Measurements from ENCODE around the gene OTUD3.
"Not testable (repeated sequence)": the region's sequence is repeated elsewhere in the genome, so short reads cannot be mapped to it uniquely, and the experiment has no call there.

The OTUD3 gene

DNA sequence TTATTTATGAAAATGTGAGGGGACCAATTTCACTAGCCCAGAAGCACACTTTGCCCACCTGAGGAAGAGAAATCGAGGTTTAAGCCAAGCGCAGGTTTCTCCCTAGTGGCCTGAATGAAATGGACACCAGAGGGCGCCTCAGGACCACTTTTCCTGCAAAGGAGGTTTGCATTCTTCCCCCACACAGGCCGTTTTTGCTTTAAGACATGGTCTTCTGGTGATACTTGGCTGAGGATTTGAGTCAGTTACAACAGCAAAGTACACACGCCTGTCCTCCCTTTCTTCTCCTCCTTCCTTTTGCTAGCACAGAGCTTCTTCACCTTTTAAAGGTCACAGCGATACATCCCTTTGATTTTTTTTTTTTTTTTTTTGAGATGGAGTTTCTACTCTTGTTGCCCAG is 35.9 kb downstream of the OTUD3 start:
- DNase-seq (ENCODE audit: low read depth in 2 of 2) = peak; percentile 77 to 83

DNA sequence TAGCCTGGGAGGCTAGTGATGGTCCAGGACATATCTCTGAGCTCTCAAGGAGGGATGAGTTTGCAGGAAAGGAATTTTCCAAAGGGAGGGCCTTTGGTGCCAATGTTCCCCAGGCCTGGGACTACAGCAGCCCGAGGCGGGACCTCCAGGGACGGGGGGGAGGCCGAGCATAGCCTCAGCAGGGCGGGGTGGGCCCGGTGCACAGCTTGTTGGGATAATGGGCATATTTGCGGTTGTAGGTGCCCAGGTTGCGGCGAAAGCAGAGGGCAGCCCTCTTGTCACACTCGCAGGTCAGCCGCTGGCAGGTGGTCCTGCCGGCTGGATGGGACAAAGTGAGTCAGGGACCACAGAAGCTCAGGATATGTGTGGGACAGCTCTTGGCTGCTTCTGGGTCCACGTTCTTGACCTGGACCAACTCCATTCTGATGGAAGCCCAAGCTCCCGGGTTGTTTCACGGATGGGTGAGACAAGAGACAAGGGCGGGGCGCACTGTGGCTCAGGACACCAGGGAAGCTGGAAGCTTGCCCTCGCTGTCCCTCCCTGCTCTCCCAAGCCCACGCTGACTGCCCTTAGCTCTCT is 38.0 kb downstream of the OTUD3 start:
- DNase-seq (ENCODE audit: low read depth in 2 of 2) = no peak

DNA sequence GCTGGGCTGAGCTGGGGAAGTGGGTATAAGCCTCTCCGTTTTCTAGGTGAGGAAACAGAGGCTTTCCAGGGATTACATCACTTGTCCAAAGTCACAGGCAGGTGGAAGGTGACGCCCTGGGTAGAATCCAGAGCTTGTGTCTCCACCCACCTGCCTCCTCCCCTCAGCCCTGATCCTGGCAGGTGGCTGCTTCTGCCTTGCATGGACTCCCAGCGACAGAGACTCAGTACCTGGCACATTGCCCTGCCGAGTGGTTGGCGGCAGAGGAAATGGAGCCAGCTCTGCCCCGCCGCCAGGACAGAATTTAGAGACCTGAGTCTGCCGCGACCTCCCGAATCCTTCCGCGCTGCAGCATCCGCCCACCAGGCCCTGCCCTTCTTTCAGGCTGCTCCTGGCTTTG is 39.1 kb downstream of the OTUD3 start:
- no peak for DNase-seq (ENCODE audit: low read depth in 2 of 2)

DNA sequence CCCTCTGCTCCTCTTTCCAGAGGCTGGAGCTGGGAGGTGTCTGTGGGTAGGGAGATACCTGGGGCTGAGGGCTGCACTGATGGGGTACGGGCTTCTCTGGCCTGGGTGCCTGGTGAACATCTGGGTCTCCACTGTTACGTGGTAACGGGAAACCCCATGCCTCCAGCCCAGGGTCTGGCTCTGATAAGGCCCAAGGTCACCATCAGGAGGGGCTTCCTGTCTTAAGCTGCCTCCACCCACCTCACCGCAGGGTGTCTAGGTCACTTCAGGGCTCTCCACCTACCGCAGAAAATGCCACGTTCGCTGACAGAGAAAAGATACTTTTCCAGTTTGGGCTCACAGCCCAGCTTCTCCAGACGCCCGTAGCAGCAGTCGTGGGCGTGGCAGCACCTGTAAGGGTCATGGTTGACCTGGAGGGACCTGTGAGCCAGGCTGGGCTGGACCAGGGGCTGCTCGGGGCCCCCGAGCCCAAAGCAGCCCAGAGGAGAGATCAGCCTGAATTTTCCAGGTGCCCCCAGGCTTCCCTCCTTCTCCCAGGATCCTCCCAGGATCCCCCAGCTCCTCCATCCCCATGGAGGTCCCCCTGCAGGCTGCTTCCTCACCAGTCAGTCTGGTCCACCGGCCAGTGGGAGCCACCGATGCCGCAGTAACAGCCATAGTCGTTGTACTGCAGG is 40.0 kb downstream of the OTUD3 start:
- DNase-seq (ENCODE audit: low read depth in 2 of 2) = no peak

DNA sequence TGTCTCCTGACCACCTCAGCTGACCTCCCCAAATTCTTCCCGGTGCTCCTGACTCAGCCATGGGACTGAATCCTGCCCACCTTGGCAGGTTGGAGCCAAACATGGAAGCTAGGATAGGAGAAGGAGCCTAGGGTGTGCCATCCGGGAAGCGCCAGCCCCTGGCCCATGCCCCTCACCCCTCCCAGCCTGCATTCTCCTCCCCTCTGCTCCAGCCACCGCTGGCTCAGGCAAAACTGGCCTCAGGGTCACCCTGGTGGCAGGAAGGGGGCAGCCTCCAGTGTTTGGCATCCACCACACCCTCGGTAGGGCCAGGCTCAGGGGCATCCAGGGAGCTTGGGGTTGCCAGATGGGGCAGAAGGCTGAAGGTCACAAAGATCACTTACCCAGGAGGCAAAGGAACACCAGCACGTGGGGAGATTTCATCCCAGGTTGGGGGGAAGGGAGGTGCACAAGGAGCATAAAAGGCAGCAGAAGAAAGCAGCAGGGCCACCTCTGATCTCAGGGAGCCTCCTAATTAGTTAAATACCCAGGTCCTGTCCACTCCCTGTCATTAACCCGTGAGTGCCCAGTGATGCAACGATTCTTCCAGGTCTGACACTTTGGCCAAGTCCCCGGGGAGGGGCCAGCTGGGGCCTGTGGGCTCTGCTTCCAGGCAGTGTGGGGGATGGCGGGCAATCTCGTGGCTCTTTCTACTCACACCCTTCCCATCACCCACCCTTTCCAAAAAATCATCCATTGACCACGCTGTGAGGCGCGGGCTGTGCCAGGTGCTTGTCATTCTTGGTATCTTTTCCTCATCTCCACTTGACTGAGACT is 41.1 kb downstream of the OTUD3 start, which contains the start of gene PLA2G2E:
TSS of gene PLA2G2E (minus strand) at position 481 of the 816 bp plus-strand sequence. CDS start at position 423, 58 bp downstream.
- no peak for DNase-seq (ENCODE audit: low read depth in 2 of 2)

DNA sequence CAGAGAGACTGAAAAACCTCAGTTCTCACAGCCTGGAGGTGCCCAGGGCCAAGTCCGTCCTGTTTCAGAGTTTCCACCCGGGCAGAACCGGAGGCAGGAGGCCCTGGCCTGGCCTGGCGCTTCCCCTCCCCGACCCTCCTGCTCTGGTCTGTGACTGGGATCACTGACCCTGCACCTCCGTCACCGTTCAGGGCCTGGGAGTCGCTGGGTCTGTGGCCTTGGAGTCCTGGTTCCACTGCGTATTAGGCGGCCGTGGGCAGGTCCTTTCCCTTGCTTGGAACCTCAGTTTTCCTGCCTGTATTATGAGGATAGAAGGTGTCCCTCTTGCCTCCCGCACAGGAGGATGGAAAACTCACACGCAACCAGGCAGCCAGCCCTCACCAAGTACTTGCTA is 41.8 kb downstream of the OTUD3 start:
- DNase-seq (ENCODE audit: low read depth in 2 of 2) = no peak

DNA sequence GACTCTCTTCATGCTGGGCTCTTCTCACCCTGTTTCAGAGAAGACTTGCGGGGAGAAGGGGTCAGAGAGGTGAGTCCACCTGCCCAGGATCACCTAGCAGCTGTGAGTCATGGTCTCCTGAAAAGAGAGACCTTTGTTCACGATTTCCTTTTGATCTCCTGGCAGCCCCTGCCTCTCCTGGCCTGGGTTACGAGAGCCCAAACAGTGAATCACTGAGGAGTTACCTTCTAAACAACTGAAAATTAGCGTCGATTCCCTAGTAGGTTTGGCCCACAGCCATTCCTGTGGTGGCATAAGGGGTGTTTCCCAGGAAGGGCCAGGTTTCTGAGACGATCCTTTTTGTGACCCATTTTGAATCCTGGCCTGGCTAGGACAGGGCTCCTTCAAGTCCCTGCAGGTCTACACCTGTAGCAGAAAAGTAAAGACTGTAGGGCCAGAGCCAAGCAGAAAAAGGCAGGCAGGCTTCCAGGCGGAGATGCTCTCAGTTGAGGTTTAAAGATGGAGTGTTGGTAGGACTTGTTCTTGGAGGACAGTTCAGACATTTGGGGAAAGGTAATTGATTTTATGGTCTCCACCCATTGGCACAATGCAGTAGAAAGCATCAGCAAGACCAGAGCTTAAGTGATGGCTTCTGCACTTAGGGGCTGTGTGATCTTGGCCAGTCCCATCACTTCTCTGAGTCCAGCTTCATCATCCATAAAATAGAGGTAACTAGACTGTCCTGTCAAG is 43.3 kb downstream of the OTUD3 start:
- no peak for DNase-seq (ENCODE audit: low read depth in 2 of 2)

DNA sequence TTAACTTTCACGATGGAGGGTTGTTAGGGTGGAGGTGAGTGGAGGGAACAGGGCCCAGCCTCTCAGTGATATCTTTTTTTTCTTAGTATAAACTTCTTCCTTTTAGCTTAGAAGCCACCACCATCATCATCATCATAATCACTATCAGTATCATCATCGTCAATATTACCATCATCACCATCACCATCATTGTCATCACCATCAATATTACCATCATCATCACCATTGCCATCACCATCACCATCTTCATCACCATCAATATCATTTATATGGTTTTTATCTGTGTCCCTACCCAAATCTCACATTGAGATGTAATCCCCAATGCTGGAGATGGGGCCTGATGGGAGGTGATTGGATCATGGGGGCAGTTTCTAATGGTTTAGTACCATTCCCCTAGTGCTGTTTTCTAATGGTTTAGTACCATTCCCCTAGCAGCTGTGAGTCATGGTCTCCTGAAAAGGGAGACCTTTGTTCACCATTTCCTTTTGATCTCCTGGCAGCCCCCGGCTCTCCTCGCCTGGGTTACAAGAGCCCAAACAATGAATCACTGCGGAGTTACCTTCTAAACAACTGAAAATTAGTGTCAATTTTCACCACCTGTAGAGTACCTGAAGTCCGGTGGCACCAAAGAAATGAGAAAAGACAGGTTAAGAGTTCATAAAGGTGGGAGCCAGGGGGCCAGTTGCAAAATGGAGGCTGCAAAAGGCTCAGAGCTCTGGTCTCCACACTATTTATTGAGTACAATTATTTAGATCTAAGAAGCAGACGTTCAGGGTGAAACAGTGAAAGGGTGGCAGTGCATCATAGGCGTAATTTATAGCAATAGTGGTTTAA is 44.3 kb downstream of the OTUD3 start:
- DNase-seq (ENCODE audit: low read depth in 2 of 2) = no peak

DNA sequence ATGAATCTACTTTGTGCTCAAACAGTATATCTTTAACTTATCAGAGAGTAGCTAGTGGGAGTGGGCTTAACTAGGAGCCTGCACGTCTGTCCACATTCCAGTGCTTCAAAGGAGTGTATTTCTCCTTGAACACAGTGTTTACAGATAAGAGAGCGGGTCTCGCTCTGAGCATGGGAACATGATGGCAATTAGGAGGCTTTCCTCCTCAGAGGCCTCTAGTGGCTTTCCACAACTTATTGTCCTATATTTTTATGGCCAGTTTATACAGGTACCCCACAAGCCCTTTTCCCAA is 44.9 kb downstream of the OTUD3 start:
- DNase-seq (ENCODE audit: low read depth in 2 of 2) = not testable (repeated sequence)

DNA sequence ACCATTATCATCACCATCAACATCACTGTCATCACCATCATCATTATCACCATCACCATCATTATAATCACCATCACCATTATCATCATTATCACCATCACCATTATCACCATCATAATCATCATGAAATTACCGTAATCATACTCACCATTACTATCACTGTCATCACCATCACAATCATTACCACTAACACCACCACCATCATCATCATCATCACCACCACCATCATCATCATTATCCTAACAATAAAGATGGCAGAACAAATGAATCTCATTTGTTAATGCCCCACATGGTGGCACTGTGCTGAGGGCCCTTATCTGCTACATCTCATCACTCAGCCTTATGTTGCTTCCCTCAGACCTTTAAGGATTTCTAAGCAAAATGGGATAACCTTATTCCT is 50.7 kb downstream of the OTUD3 start:
- no peak for DNase-seq (ENCODE audit: low read depth in 2 of 2)

DNA sequence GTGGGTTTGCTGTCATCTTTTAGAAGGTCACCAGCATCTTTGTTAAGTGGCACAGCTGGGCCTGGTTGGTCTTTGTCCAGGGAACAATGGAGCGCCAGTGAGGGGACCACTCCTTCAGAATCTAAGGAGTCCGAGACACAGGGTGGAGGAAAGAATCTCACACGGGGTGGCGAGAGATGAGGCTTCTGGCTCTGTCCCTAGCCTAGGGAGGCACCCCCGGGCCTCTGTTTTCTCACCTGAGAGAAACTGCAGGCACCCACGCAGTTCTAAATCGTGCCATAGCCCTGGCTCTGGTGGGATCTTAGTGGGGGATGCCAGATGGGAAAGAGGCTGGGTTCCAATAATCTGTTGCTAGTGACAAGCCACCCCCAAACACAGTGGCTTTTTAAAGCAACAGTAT is 52.1 kb downstream of the OTUD3 start:
- DNase-seq (ENCODE audit: low read depth in 2 of 2) = no peak

DNA sequence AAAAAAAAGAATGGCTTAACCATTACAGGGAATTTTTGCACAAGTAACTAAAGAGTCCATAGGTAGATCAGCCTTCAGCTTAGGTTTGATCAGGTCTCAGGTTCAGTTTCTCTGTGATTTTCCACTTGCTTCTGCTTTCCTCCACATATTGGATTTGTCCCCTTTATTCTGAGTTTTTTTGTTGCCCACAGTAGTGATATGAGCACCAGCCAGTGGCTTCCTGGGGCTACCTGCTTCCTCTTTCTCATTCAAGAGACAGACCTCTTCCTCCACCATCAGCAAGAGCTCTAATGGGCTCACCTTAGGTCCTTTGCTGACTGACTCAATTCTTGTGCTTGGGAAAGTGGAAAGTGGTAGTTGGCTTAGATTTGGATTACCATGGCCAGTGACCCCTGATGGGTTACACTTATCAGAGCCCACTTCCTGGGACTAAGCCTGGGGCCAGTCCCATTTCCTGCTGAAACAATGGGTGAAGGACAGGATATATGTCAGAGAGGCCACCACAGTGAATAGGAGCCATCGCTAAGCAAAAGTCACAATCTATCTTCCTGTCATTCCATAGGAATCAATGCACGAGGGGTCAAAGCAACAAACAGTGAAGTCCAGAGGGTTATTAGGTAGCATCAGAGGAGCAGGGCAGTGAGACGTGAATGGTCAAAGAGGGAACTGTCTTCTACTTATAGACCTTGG is 54.0 kb downstream of the OTUD3 start:
- no peak for DNase-seq (ENCODE audit: low read depth in 2 of 2)

DNA sequence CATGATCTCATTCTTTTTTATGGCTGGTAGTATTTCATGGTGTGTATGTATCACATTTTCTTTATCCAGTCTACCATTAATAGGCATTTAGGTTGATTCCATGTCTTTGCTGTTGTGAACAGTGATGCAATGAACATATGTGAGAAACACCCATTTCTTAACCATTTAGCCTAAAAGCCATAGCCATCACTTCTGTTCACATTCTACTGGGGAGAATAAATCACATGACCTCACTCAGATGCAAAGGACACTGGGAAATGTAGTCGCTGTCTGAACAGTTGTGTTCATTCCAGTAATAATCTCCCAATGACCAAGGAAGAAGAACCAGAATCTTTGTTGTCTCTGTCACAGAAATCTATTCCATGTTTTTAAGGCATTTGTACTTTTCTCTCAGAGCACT is 56.3 kb downstream of the OTUD3 start:
- DNase-seq (ENCODE audit: low read depth in 2 of 2) = no peak

DNA sequence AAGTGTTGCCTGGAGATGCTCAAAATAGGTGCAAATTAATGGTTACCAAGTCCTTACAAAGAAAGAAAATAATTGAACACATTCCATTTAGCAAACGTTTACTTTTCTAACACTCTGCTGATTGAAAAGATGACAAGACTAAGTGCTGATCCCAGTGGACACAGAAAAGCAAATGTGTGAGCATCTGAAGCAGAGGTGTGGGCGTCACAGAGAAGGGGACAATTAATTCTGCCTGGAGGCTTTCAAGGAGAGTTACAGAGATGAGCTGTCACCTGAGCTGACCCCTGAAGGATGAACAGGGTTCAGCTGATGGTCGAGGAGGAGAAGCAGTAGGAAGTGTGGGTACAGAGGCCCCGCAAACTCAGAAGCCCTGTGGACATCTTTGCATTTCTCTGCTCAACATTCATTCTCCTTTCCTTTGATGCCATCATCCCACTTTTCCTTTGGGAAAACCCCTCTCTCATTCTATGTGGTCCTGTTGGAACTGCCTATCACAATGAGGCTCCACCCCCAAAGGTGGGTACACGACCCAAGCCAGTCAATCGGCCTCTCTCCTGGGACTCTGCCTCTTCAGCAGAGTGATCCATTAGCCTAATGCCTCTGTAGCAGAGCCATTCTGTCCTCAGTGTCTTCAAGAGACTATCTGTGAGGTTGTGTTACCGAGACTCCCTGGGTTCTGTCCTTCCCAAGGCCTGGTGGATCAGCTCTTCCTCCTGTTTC is 58.5 kb downstream of the OTUD3 start:
- DNase-seq (ENCODE audit: low read depth in 2 of 2) = no peak

DNA sequence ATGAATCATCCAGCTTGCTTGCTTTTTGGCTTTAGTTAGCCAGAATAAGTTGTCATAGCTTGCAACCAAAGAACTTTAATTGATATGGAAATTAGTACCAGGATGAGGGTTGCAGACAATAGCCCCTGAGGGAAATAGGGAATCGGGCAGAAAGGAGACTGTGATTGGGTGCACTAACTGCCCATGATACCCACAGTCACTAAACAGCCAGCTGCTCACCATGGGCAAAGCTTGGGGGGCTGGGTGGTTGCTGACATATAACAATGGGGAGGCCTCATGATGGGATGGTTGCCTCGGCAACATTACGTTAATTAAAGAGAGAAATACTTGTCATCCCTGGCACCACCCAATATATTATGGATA is 59.0 kb downstream of the OTUD3 start:
- no peak for DNase-seq (ENCODE audit: low read depth in 2 of 2)

DNA sequence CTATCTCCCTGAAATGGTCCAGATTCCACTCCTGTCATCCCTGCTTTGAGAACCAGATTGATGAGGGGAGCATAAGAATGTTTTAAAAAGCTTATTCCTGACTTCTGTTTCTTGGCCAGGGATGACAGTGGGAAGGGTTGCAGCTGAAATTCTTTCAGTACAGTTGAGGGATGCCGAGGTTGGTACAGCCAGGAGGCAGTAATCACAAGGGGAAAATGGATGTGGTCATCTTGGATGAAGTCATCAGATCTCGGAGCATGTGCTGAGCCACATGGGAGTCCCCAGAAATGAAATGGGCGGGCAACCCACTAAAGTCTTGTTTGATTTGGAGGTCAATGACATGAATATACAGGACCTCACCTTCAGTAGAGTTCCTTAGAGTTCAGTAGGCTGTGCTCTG is 59.9 kb downstream of the OTUD3 start:
- DNase-seq (ENCODE audit: low read depth in 2 of 2) = no peak

DNA sequence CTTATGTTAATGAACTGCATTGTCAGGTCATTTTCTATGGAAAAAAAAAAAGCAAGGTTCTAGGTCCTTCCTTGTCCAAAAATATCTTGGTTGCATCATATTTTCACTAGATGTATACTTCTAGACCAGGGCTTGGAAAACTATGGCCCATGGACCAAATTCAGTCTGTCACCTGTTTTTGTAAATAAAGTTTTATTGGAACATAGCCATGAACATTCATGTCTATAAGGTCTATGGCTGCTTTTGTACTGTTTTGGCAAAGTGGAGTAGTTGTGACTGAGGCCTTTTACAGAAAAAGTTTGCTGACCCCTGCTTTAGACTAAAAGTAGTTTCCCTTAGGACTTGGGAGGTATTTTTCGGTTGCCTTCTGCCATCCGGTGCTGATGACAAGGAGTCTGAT is 60.5 kb downstream of the OTUD3 start:
- no peak for DNase-seq (ENCODE audit: low read depth in 2 of 2)

DNA sequence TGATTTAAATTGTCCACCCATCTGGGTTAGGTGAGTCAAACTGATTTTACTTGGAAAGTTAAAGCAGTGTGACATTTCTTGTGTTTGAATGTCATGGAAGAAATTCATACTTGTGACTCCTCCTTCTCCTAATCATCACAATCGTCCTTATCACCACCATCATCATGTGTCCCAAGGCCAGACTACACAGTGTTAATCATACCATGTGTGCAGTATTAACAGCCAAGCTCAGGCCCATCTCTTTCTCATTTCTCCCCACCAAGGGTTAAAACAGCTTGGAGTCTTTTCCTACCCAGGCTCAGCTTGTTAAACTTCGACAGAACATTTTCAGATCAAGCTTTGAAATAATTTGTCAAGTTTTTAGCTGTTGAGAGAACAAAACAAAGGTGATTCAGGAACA is 63.7 kb downstream of the OTUD3 start:
- DNase-seq (ENCODE audit: low read depth in 2 of 2) = no peak

DNA sequence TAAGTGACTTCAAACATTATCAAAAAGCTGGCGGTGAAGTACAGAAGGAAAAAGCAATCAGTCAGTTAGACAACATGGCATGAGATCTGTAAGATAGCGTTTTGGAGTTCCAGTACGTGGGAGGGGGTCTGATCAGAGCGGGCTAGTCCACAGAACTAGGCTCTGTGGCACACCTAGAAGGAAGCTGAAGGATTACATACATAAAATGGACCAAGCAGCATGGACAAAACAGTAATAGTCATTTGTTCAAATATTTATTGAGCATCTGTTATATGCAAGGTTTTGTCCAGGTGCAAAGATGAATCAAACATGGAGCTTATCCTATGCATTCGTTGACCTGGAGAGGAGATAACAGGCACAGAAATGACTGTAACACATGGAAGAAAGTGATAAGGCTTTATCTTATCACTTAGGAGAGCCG is 64.1 kb downstream of the OTUD3 start:
- no peak for DNase-seq (ENCODE audit: low read depth in 2 of 2)

DNA sequence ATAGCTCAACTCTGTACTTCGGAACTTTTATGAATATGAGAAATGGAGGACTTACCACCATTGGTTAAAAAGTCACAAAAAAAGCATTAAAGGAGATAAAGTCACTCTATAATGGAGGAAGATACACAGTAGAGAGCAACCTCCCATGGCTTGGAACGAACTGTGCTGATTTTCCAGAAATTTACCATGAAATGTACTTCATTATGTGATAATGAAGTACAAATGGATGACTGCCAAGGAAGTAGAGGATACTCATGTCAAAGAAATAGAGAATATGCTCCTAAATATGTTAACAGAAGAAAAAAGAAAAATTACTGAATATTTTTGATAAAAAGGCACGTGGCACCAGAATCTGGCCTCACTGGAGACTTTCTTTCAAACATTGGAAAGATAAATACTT is 64.8 kb downstream of the OTUD3 start:
- DNase-seq (ENCODE audit: low read depth in 2 of 2) = no peak
